Measurements from ENCODE around the gene GDA.

GRCh38 chr9:72226146-72226812 is 77.0 kb downstream of the GDA start:
- TF ChIP-seq EZH2 (optimal IDR thresholded peaks at IDR 0.05; ENCODE audit: low read depth, low read length) (no peak), EZH2phosphoT487 (IDR thresholded peaks at IDR 0.05; ENCODE audit: low read length) (no peak)
